ENCODE measurements around the gene METTL23.
A peak's percentile ranks its signal among the peaks of the same experiment; 100 is the strongest.
"Not testable (repeated sequence)": the region's sequence is repeated elsewhere in the genome, so short reads cannot be mapped to it uniquely, and the experiment has no call there.

Gene METTL23

GRCh38 chr17:76735006-76735405 lies 8.4 kb downstream of the METTL23 start:
- no peak for DNase-seq

GRCh38 chr17:76735586-76736348 lies 9.1 kb downstream of the METTL23 start:
- DNase-seq: no peak

- DNase-seq: peak in 13 of 14 donors; percentile 26 to 84 (median 57)
Observed at GRCh38 chr17:76736349-76737081, 9.9 kb downstream of the METTL23 start.

GRCh38 chr17:76737082-76737675 lies 10.5 kb downstream of the METTL23 start, which contains the start of gene SRSF2:
Gene SRSF2 (minus strand): TSS chr17:76737331. CDS start chr17:76737160, 171 bp downstream.
- peak; percentile 88 to 100 (median 98) for DNase-seq

- peak in 13 of 14 donors; percentile 70 to 98 (median 96) for DNase-seq
Observed at GRCh38 chr17:76737676-76738467, 11.2 kb downstream of the METTL23 start, which contains the start of gene MFSD11. Gene MFSD11 (plus strand): TSS chr17:76738119. CDS start chr17:76738353, 234 bp downstream.

- DNase-seq: no peak
Observed at GRCh38 chr17:76738468-76738850, 11.8 kb downstream of the METTL23 start.

- DNase-seq: not testable (repeated sequence)
Observed at GRCh38 chr17:76739568-76740115, 13.0 kb downstream of the METTL23 start.

GRCh38 chr17:76740329-76741118 lies 13.9 kb downstream of the METTL23 start:
- no peak for DNase-seq

GRCh38 chr17:76742958-76743357 lies 16.3 kb downstream of the METTL23 start:
- DNase-seq: no peak

- DNase-seq: no peak
Observed at GRCh38 chr17:76744747-76745146, 18.1 kb downstream of the METTL23 start.

GRCh38 chr17:76745785-76746184 lies 19.1 kb downstream of the METTL23 start:
- DNase-seq: not testable (repeated sequence)

- DNase-seq: no peak
Observed at GRCh38 chr17:76747716-76748363, 21.2 kb downstream of the METTL23 start.

- no peak for DNase-seq
Observed at GRCh38 chr17:76748657-76749056, 22.0 kb downstream of the METTL23 start.

GRCh38 chr17:76751416-76751993 lies 24.9 kb downstream of the METTL23 start:
- no peak for DNase-seq

GRCh38 chr17:76752006-76752405 lies 25.4 kb downstream of the METTL23 start:
- DNase-seq: no peak

GRCh38 chr17:76753061-76753961 lies 26.7 kb downstream of the METTL23 start:
- no peak for DNase-seq

GRCh38 chr17:76755285-76755684 lies 28.6 kb downstream of the METTL23 start:
- no peak for DNase-seq

GRCh38 chr17:76757256-76757655 lies 30.6 kb downstream of the METTL23 start:
- no peak for DNase-seq

- no peak for DNase-seq
Observed at GRCh38 chr17:76758570-76758969, 31.9 kb downstream of the METTL23 start.
